Gastroesophageal sphincter (tissue), 2 donors: ENCODE data around the gene PSMG3.

ENCODE experiments used
- EP300 ChIP-seq: sonication (generic); formaldehyde crosslinking; IDR thresholded peaks from one replicate; pipeline ENCODE4 v1.6.1; 2017; ENCODE audit warnings: antibody characterized with exemption, mild to moderate bottlenecking
- POLR2A ChIP-seq, 2 donors: fragments of 450-650 bp; IDR thresholded peaks; one replicate each; pipeline ENCODE4 v1.6.1; 2017; ENCODE audit warnings: antibody characterized with exemption in 2 of 2, mild to moderate bottlenecking in 2 of 2, moderate library complexity in 1 of 2

- no peak for TF ChIP-seq EP300
- no peak for TF ChIP-seq POLR2A (IDR thresholded peaks at IDR 0.05)
These were observed 1.8 kb downstream of the PSMG3 start for GRCh38 chr7:1567896-1568510.
